HL-60 (cell line): ENCODE measurements around the gene TBC1D16.

Source experiments
- GABPA ChIP-seq: IDR thresholded peaks from 2 replicates; pipeline ENCODE4 v1.6.1; 2012; ENCODE audit warnings: low read depth
- POLR2AphosphoS5 ChIP-seq: IDR thresholded peaks from 2 replicates; pipeline ENCODE4 v1.6.1; 2012; ENCODE audit warnings: low read depth
- TF ChIP-seq, protein P1 (sequence below): IDR thresholded peaks from one replicate; pipeline ENCODE4 v1.5.1; 2011; ENCODE audit warnings: low read length, control low read depth, inconsistent platforms; ENCODE audit not compliant: insufficient read depth
- TF ChIP-seq, protein P2 (sequence below): IDR thresholded peaks from 2 replicates; pipeline ENCODE4 v1.6.1; 2012; ENCODE audit warnings: low read depth; ENCODE audit not compliant: insufficient replicate concordance

DNA sequence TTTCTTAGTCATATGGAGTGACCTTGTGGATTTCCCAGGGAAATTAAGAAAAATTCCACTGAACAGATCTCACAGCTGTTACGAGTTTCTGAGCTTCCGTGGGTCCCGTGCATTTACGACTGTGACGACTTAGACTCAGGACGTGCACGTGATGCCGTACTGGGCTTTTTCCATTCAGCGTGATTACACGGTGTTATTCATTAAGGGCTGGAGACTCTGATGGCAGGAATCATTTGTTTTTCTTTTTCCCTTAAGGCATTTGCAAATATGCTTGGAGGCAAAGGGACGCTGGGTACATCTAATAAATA lies 57.2 kb downstream of the TBC1D16 start:
- TF ChIP-seq, protein P1, sequence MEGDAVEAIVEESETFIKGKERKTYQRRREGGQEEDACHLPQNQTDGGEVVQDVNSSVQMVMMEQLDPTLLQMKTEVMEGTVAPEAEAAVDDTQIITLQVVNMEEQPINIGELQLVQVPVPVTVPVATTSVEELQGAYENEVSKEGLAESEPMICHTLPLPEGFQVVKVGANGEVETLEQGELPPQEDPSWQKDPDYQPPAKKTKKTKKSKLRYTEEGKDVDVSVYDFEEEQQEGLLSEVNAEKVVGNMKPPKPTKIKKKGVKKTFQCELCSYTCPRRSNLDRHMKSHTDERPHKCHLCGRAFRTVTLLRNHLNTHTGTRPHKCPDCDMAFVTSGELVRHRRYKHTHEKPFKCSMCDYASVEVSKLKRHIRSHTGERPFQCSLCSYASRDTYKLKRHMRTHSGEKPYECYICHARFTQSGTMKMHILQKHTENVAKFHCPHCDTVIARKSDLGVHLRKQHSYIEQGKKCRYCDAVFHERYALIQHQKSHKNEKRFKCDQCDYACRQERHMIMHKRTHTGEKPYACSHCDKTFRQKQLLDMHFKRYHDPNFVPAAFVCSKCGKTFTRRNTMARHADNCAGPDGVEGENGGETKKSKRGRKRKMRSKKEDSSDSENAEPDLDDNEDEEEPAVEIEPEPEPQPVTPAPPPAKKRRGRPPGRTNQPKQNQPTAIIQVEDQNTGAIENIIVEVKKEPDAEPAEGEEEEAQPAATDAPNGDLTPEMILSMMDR = no peak
- TF ChIP-seq, protein P2, sequence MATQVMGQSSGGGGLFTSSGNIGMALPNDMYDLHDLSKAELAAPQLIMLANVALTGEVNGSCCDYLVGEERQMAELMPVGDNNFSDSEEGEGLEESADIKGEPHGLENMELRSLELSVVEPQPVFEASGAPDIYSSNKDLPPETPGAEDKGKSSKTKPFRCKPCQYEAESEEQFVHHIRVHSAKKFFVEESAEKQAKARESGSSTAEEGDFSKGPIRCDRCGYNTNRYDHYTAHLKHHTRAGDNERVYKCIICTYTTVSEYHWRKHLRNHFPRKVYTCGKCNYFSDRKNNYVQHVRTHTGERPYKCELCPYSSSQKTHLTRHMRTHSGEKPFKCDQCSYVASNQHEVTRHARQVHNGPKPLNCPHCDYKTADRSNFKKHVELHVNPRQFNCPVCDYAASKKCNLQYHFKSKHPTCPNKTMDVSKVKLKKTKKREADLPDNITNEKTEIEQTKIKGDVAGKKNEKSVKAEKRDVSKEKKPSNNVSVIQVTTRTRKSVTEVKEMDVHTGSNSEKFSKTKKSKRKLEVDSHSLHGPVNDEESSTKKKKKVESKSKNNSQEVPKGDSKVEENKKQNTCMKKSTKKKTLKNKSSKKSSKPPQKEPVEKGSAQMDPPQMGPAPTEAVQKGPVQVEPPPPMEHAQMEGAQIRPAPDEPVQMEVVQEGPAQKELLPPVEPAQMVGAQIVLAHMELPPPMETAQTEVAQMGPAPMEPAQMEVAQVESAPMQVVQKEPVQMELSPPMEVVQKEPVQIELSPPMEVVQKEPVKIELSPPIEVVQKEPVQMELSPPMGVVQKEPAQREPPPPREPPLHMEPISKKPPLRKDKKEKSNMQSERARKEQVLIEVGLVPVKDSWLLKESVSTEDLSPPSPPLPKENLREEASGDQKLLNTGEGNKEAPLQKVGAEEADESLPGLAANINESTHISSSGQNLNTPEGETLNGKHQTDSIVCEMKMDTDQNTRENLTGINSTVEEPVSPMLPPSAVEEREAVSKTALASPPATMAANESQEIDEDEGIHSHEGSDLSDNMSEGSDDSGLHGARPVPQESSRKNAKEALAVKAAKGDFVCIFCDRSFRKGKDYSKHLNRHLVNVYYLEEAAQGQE = no peak
- no peak for TF ChIP-seq GABPA
- TF ChIP-seq POLR2AphosphoS5 = no peak
